IMR-90 (cell line): ENCODE data around the gene GRIN1. TPM values are rescaled to one million over a fixed set of nuclear protein-coding genes. Genes with fewer than 3 reads are reported as not detected.

Experiments
- ATAC-seq: fragments of 200-7000 bp; cut with Tn5 transposase; 2 replicates; pipeline ENCODE4 v1.9.1; 2020; ENCODE audit warnings: low read depth, mild to moderate bottlenecking, moderate library complexity
- BruUV-seq: library from RNA; stranded (reverse); fragments of 400-500 nt; replicated peaks from 2 replicates; lab custom pipeline; 2021; lab: Mats Ljungman, UMichigan
- CTCF ChIA-PET: fragments of 300-600 bp; formaldehyde crosslinking; extraction: SDS; loops from one replicate; lab custom pipeline; 2021; ENCODE audit warnings: antibody characterized with exemption; lab: Yijun Ruan, JAX
- POLR2A ChIA-PET: fragments of 300-600 bp; sonication (Branson Sonifier 250); formaldehyde crosslinking; loops from one replicate; lab custom pipeline; 2022; ENCODE audit warnings: antibody characterized with exemption; ENCODE audit not compliant: unreplicated experiment; lab: Charles Lee
- DNase-seq: peaks from one replicate; pipeline ENCODE4 v3.0.0; 2013
- H2AFZ ChIP-seq: replicated peaks from 2 replicates; pipeline ENCODE3; 2013; ENCODE audit warnings: low read length, mild to moderate bottlenecking; ENCODE audit not compliant: poor library complexity
- H2AK5ac ChIP-seq: 2 replicates; pipeline ENCODE4 v1.6.1; 2013; ENCODE audit warnings: low read depth, low read length, inconsistent platforms
- H2AK9ac ChIP-seq: replicated peaks from 2 replicates; pipeline ENCODE3; 2013; ENCODE audit warnings: mild to moderate bottlenecking, low read depth, low read length, moderate library complexity; ENCODE audit not compliant: poor library complexity
- H2BK120ac ChIP-seq: 2 replicates; pipeline ENCODE4 v1.6.1; 2013; ENCODE audit warnings: low read depth, low read length, inconsistent platforms
- H2BK15ac ChIP-seq: 3 replicates; pipeline ENCODE4 v1.6.1; 2013; ENCODE audit warnings: low read depth, low read length, inconsistent platforms
- H2BK20ac ChIP-seq: 2 replicates; pipeline ENCODE4 v1.6.1; 2013; ENCODE audit warnings: low read depth, mild to moderate bottlenecking, inconsistent platforms, low read length, moderate library complexity
- H2BK5ac ChIP-seq: 2 replicates; pipeline ENCODE4 v1.6.1; 2013; ENCODE audit warnings: mild to moderate bottlenecking, low read depth, low read length, inconsistent platforms; ENCODE audit not compliant: poor library complexity, severe bottlenecking
- H3K14ac ChIP-seq: replicated peaks from 2 replicates; pipeline ENCODE4 v1.6.1; 2013; ENCODE audit warnings: low read depth, low read length, inconsistent platforms
- H3K18ac ChIP-seq: 2 replicates; pipeline ENCODE4 v1.6.1; 2013; ENCODE audit warnings: low read depth, low read length, control low read depth
- H3K23ac ChIP-seq: 2 replicates; pipeline ENCODE4 v1.6.1; 2013; ENCODE audit warnings: low read depth, low read length, inconsistent platforms
- H3K27ac ChIP-seq: 2 replicates; pipeline ENCODE4 v1.5.1; 2013; ENCODE audit warnings: mild to moderate bottlenecking, control low read depth, low read length; ENCODE audit not compliant: insufficient read depth
- H3K27me3 ChIP-seq: 2 replicates; pipeline ENCODE4 v1.6.1; 2013; ENCODE audit warnings: low read length; ENCODE audit not compliant: control insufficient read depth, insufficient read depth
- H3K36me3 ChIP-seq: 2 replicates; pipeline ENCODE4 v1.6.1; 2013; ENCODE audit warnings: low read length, mixed read lengths; ENCODE audit not compliant: control insufficient read depth, insufficient read depth
- H3K4ac ChIP-seq: 2 replicates; pipeline ENCODE4 v1.6.1; 2013; ENCODE audit warnings: low read depth, low read length, inconsistent platforms
- H3K4me1 ChIP-seq: 2 replicates; pipeline ENCODE4 v1.6.1; 2013; ENCODE audit warnings: low read length, mixed read lengths; ENCODE audit not compliant: control insufficient read depth, insufficient read depth
- H3K4me2 ChIP-seq: 2 replicates; pipeline ENCODE4 v1.6.1; 2013; ENCODE audit warnings: low read depth, mild to moderate bottlenecking, control low read depth, low read length, moderate library complexity
- H3K4me3 ChIP-seq: 2 replicates; pipeline ENCODE4 v1.5.1; 2013; ENCODE audit warnings: low read depth, mild to moderate bottlenecking, control low read depth, low read length, moderate library complexity; ENCODE audit not compliant: insufficient read depth
- H3K56ac ChIP-seq: 2 replicates; pipeline ENCODE4 v1.6.1; 2013; ENCODE audit warnings: low read length, inconsistent platforms; ENCODE audit not compliant: insufficient read depth; ENCODE audit errors: extremely low read depth
- H3K79me1 ChIP-seq, 2 experiments: 2 replicates each; pipeline ENCODE4 v1.6.1; 2013; ENCODE audit warnings: low read length in 2 of 2, inconsistent platforms in 1 of 2, low read depth in 1 of 2
- H3K9ac ChIP-seq: 2 replicates; pipeline ENCODE4 v1.6.1; 2013; ENCODE audit warnings: low read depth, low read length, control low read depth
- H3K9me1 ChIP-seq: 2 replicates; pipeline ENCODE4 v1.6.1; 2013; ENCODE audit warnings: low read length, inconsistent platforms; ENCODE audit not compliant: insufficient read depth
- H3K9me3 ChIP-seq: 2 replicates; pipeline ENCODE4 v1.6.1; 2013; ENCODE audit warnings: low read length; ENCODE audit not compliant: control insufficient read depth, insufficient read depth
- H4K20me1 ChIP-seq: 2 replicates; pipeline ENCODE4 v1.6.1; 2013; ENCODE audit warnings: low read length, inconsistent platforms; ENCODE audit not compliant: insufficient read depth
- H4K5ac ChIP-seq: 2 replicates; pipeline ENCODE4 v1.6.1; 2013; ENCODE audit warnings: mild to moderate bottlenecking, low read depth, low read length, control low read depth
- H4K8ac ChIP-seq, 2 experiments: 2 replicates each; pipeline ENCODE4 v1.6.1; 2013; ENCODE audit warnings: low read depth in 2 of 2, low read length in 2 of 2, control low read depth in 1 of 2, inconsistent platforms in 1 of 2
- H4K91ac ChIP-seq: 2 replicates; pipeline ENCODE4 v1.6.1; 2013; ENCODE audit warnings: low read depth, low read length, inconsistent platforms; ENCODE audit not compliant: insufficient read depth
- BHLHE40 ChIP-seq: fragments of 150-350 bp; IDR thresholded peaks from 2 replicates; pipeline ENCODE4 v1.6.1; 2016; ENCODE audit warnings: mild to moderate bottlenecking, low read depth, low read length
- CEBPB ChIP-seq: IDR thresholded peaks from 2 replicates; pipeline ENCODE4 v1.6.1; 2012; ENCODE audit warnings: low read depth, low read length, improper control_type of control experiment
- CHD1 ChIP-seq: IDR thresholded peaks from 2 replicates; pipeline ENCODE4 v1.6.1; 2012; ENCODE audit warnings: low read depth, low read length, improper control_type of control experiment
- MAFK ChIP-seq: IDR thresholded peaks from 2 replicates; pipeline ENCODE4 v1.6.1; 2012; ENCODE audit warnings: low read depth, low read length, improper control_type of control experiment
- MXI1 ChIP-seq: IDR thresholded peaks from 2 replicates; pipeline ENCODE4 v1.6.1; 2012; ENCODE audit warnings: low read depth, mild to moderate bottlenecking, low read length, moderate library complexity, borderline replicate concordance
- NFE2L2 ChIP-seq: fragments of 150-350 bp; IDR thresholded peaks from 2 replicates; pipeline ENCODE4 v1.6.1; 2016; ENCODE audit warnings: low read depth, mild to moderate bottlenecking, low read length
- POLR2A ChIP-seq: IDR thresholded peaks from 2 replicates; pipeline ENCODE4 v1.6.1; 2012; ENCODE audit warnings: mild to moderate bottlenecking, low read depth, low read length
- RCOR1 ChIP-seq: IDR thresholded peaks from 2 replicates; pipeline ENCODE4 v1.6.1; 2012; ENCODE audit warnings: mild to moderate bottlenecking, low read length, improper control_type of control experiment; ENCODE audit not compliant: insufficient replicate concordance
- RFX5 ChIP-seq: IDR thresholded peaks from 2 replicates; pipeline ENCODE4 v1.8.0; 2012; ENCODE audit warnings: low read depth, mild to moderate bottlenecking, low read length, moderate library complexity
- SMC3 ChIP-seq: fragments of 150-350 bp; IDR thresholded peaks from 2 replicates; pipeline ENCODE4 v1.6.1; 2016; ENCODE audit warnings: low read depth, mild to moderate bottlenecking, antibody characterized with exemption, low read length, moderate library complexity
- WGBS, 2 experiments: methylation state at CpG; one replicate each; pipeline versions ENCODE4 v1.1.5 to v1.1.7; 2013; ENCODE audit warnings: missing lambda C conversion rate in 2 of 2; ENCODE audit not compliant: insufficient read length in 1 of 2; ENCODE audit errors: extremely low coverage in 2 of 2; 5-methylcytosine and 5-hydroxymethylcytosine counted together
- dilution Hi-C: fragments of 300-500 bp; cut with HindIII; formaldehyde crosslinking; loops from one replicate; pipeline ENCODE4 v1.14.3; 2018; ENCODE audit warnings: low sequenced_read_pairs; ENCODE audit not compliant: unreplicated experiment
- in situ Hi-C: fragments of 300-500 bp; cut with MboI; formaldehyde crosslinking; loops from 3 replicates; pipeline ENCODE4 v1.14.3; 2019; ENCODE audit warnings: low sequenced_read_pairs, inconsistent platforms, mixed read lengths
- intact Hi-C: fragments of 100-400 bp; cut with micrococcal nuclease; formaldehyde crosslinking; loops from 2 replicates; pipeline ENCODE4 v1.10.0; 2022
- polyA plus RNA-seq, 3 experiments: library from polyadenylated mRNA; depleted of rRNA; stranded (reverse); fragments of >200 nt; gene quantifications; 2 replicates each; pipeline ENCODE4 v1.2.3, GENCODE V29; 2012; ENCODE audit warnings: low replicate concordance in 1 of 3
- total RNA-seq: library from RNA; depleted of rRNA; stranded (reverse); fragments of >200 nt; gene quantifications from 2 replicates; pipeline ENCODE4 v1.2.3, GENCODE V29; 2012
- TF ChIP-seq, protein P1 (sequence below): conservative IDR thresholded peaks from 2 replicates; pipeline ENCODE4 v1.5.1; 2012; ENCODE audit warnings: mild to moderate bottlenecking, low read depth, low read length, improper control_type of control experiment
- TF ChIP-seq, protein P2 (sequence below): fragments of 150-350 bp; IDR thresholded peaks from 2 replicates; pipeline ENCODE4 v1.6.1; 2016; ENCODE audit warnings: low read depth, mild to moderate bottlenecking, low read length, moderate library complexity, borderline replicate concordance

Gene GRIN1
- total and polyA plus RNA-seq, 2 of the 4 experiments (the other 2 are of a cell fraction), result 0.09 TPM; not detected in 1

DNA sequence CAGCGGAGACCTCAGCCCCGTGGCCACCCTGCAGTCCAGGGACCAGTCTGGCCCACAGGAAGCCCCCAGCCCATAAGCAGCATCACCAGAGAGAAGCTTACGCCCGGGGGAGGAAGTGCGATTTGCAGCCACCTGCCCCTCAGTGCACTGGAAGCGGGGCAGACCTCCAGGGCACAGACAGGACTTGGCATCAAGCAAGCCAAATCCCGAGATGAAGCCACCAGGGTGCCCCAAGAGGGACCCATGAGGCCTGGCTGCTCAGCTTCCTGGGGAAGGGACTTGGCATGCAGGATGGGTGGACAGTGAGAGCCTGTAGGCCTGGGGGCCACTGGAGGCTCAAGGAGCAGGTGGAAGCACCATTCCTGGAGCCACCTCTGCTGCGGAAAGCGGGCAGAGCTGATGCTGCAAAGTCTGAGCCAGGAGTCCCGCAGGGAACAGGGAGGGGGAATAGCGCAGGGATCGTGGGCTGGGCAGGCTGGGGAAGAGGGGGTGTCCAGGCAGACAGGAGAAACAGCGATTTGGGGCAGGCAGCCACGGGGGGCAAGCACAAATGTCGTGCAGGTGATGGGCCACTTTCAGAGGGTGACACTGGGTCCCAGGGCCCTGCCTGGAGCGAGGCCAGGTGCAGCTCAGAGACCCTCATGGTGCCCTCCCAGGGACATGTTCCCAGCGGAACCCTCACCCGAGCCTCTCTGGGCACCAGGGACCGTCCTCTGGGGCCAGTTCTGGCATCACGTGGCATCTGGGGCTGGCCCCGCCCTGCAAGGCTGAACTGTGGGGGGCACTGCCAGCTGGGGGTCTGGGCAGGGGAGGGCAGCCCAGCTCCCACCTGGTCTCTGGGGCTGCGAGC lies 27.7 kb downstream of the GRIN1 start:
- no peaks in the 10 kb centered on the region for H3K9me1 ChIP-seq
- H3K56ac ChIP-seq, result no peak overlapping the region
- no peak overlapping the region for H4K91ac ChIP-seq
- H3K9me3 ChIP-seq, result no peaks in the 10 kb centered on the region
- H2BK120ac ChIP-seq, result no peak overlapping the region
- ATAC-seq (no peak), DNase-seq (no peak)
- H3K18ac ChIP-seq, result no peak overlapping the region
- BruUV-seq, result no TSS peak
- no peak overlapping the region for H2BK5ac ChIP-seq
- H3K9ac ChIP-seq, result no peak overlapping the region
- dilution Hi-C loops (no loop called here), intact Hi-C loops (no loop called here), in situ Hi-C loops (no loop called here)
- ChIA-PET POLR2A (no interaction called here), CTCF (no interaction called here)
- H3K4me3 ChIP-seq, result no peak overlapping the region
- TF ChIP-seq CHD1 (no peak), BHLHE40 (no peak), RFX5 (no peak), RCOR1 (no peak), SMC3 (no peak), CEBPB (no peak), MXI1 (no peak), NFE2L2 (no peak), POLR2A (no peak), MAFK (no peak)
- TF ChIP-seq, protein P1, sequence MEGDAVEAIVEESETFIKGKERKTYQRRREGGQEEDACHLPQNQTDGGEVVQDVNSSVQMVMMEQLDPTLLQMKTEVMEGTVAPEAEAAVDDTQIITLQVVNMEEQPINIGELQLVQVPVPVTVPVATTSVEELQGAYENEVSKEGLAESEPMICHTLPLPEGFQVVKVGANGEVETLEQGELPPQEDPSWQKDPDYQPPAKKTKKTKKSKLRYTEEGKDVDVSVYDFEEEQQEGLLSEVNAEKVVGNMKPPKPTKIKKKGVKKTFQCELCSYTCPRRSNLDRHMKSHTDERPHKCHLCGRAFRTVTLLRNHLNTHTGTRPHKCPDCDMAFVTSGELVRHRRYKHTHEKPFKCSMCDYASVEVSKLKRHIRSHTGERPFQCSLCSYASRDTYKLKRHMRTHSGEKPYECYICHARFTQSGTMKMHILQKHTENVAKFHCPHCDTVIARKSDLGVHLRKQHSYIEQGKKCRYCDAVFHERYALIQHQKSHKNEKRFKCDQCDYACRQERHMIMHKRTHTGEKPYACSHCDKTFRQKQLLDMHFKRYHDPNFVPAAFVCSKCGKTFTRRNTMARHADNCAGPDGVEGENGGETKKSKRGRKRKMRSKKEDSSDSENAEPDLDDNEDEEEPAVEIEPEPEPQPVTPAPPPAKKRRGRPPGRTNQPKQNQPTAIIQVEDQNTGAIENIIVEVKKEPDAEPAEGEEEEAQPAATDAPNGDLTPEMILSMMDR, result no peak
- TF ChIP-seq, protein P2, sequence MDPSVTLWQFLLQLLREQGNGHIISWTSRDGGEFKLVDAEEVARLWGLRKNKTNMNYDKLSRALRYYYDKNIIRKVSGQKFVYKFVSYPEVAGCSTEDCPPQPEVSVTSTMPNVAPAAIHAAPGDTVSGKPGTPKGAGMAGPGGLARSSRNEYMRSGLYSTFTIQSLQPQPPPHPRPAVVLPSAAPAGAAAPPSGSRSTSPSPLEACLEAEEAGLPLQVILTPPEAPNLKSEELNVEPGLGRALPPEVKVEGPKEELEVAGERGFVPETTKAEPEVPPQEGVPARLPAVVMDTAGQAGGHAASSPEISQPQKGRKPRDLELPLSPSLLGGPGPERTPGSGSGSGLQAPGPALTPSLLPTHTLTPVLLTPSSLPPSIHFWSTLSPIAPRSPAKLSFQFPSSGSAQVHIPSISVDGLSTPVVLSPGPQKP, result no peak
- H4K20me1 ChIP-seq, result no peaks in the 10 kb centered on the region
- H4K8ac ChIP-seq, result no peak overlapping the region
- H3K27ac ChIP-seq, result no peak overlapping the region
- H2AK5ac ChIP-seq, result no peak overlapping the region
- no peak overlapping the region for H2BK20ac ChIP-seq
- no peaks in the 10 kb centered on the region for H3K79me1 ChIP-seq
- H3K4me1 ChIP-seq, result peaks cover 4% of the 10 kb centered on the region; the same call in 1 of the 2 replicates
- no peak overlapping the region for H2AK9ac ChIP-seq
- no peak overlapping the region for H3K23ac ChIP-seq
- H2BK15ac ChIP-seq, result no peak overlapping the region
- no peak overlapping the region for H3K14ac ChIP-seq
- no peak overlapping the region for H3K4me2 ChIP-seq
- peaks cover 94% of the 10 kb centered on the region for H3K27me3 ChIP-seq
- 71% methylated on average over 16 of the region's 22 CpGs; no CpG with 5 or more reads in 1 of the 2 experiments for WGBS, 2 experiments
- H2AFZ ChIP-seq, result no peak overlapping the region
- no peak overlapping the region for H4K5ac ChIP-seq
- no peaks in the 10 kb centered on the region for H3K36me3 ChIP-seq
- H3K4ac ChIP-seq, result no peak overlapping the region
